NT2/D1 (cell line): ENCODE data around the gene FCMR.

ENCODE experiments used
- DNase-seq: peaks from one replicate; pipeline ENCODE4 v3.0.0-alpha.2; 2011; ENCODE audit warnings: low read depth, low spot score
- H3K27me3 ChIP-seq: 2 replicates; pipeline ENCODE4 v1.6.0; 2011; ENCODE audit warnings: mild to moderate bottlenecking; ENCODE audit not compliant: insufficient read length, insufficient read depth
- H3K36me3 ChIP-seq: 2 replicates; pipeline ENCODE4 v1.6.1; 2011; ENCODE audit warnings: mild to moderate bottlenecking, low read length, mixed read lengths; ENCODE audit not compliant: insufficient read depth, insufficient read length
- H3K4me1 ChIP-seq: 2 replicates; pipeline ENCODE4 v1.5.1; 2011; ENCODE audit not compliant: insufficient read depth, insufficient read length
- H3K4me3 ChIP-seq: 2 replicates; pipeline ENCODE4 v1.5.1; 2011; ENCODE audit warnings: low read depth; ENCODE audit not compliant: insufficient read length
- H3K9ac ChIP-seq: 2 replicates; pipeline ENCODE4 v1.6.0; 2011; ENCODE audit warnings: low read depth; ENCODE audit not compliant: insufficient read length
- H3K9me3 ChIP-seq: 2 replicates; pipeline ENCODE4 v1.5.1; 2011; ENCODE audit warnings: mild to moderate bottlenecking, low read length; ENCODE audit not compliant: insufficient read depth
- SUZ12 ChIP-seq: IDR thresholded peaks from 2 replicates; pipeline ENCODE4 v1.6.1; 2011; ENCODE audit not compliant: insufficient read length, insufficient read depth; ENCODE audit errors: extremely low read depth
- YY1 ChIP-seq: IDR thresholded peaks from 2 replicates; pipeline ENCODE4 v1.6.1; 2011; ENCODE audit not compliant: insufficient read length, insufficient read depth
- ZNF274 ChIP-seq: IDR thresholded peaks from 2 replicates; pipeline ENCODE4 v1.6.1; 2011; ENCODE audit warnings: mild to moderate bottlenecking, low read depth, low read length

Gene FCMR

DNA sequence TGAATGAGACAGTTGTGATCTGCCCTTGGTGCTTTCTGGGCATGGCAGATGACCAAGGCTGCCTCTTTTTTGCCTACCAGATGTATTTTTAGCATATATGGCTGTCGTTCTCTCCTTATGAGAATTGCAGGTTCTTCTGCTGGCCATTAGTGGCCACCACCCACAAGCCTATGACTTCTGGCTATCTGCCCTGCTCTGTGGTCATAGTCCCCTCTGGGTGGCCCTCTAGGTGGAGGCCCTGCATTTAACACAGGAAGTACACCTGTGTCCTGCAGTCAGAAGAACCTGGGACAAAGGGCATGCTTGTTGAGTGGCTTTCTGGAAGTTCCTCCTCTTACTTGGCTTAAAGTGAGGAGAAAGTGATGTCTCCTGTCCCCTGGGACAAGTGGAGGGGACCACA lies 42.0 kb upstream of the FCMR start:
- Histone ChIP-seq H3K9me3 (no peaks in the 10 kb centered on the region), H3K9ac (no peak overlapping the region), H3K4me1 (no peaks in the 10 kb centered on the region), H3K27me3 (no peaks in the 10 kb centered on the region), H3K4me3 (no peak overlapping the region), H3K36me3 (no peaks in the 10 kb centered on the region)
- DNase-seq = no peak
- TF ChIP-seq ZNF274 = no peak
- TF ChIP-seq YY1 = no peak
- TF ChIP-seq SUZ12 = no peak

DNA sequence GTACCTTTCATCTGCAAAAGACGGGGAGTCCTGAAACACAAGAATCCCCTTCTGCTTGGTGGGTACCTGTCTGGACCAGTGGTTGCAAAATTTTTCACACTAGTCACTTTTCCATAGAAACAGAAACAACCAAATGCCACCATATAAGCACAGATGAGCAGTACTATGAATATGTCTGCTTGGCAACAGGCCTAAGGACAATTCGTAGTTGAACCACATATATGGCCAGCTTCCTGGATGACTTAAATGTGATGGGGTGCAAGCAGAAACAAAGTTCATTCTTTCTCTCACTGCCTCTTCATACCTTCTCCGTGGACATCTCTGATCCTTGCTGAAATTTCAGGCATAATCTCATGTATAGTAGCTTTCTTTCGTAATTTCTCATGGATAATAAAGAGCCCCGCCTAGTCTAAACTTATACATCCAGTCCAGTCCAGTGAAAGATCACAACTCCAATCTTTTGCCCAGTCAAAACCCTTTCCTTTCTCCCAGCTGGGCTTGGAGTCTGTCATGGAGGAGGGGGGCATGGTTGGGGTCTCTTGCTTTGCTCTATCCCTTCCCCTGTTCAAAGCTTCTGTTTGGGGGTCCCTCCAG lies 41.5 kb upstream of the FCMR start:
- DNase-seq = no peak
- H3K4me3 ChIP-seq = no peak overlapping the region
- no peak overlapping the region for H3K9ac ChIP-seq
- no peaks in the 10 kb centered on the region for H3K9me3 ChIP-seq
- no peaks in the 10 kb centered on the region for H3K27me3 ChIP-seq
- TF ChIP-seq ZNF274 (no peak), SUZ12 (no peak), YY1 (no peak)
- H3K36me3 ChIP-seq = no peaks in the 10 kb centered on the region
- no peaks in the 10 kb centered on the region for H3K4me1 ChIP-seq

DNA sequence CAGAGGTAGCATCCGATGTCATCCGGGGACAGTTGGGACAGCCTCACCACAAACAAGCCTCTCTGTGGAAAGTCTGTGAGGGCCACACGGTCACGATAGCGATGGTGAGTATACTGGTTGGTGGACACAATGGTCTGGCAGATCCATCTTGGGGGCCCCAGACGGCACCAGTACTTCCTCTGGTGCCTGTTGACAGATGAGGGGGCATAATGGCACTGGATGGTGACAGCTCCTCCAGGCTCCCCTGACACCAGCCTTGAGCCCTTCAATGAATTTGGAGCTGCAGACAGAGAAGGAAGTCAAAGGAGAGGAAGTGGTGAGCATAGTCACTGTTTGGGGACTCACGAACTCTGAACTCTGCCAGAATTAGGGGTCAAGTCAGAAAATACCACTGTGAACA lies 40.5 kb upstream of the FCMR start:
- TF ChIP-seq SUZ12 = no peak
- TF ChIP-seq ZNF274 = no peak
- no peak for TF ChIP-seq YY1
- Histone ChIP-seq H3K4me3 (no peak overlapping the region), H3K9me3 (no peaks in the 10 kb centered on the region), H3K4me1 (no peaks in the 10 kb centered on the region), H3K9ac (no peak overlapping the region), H3K27me3 (no peaks in the 10 kb centered on the region), H3K36me3 (no peaks in the 10 kb centered on the region)
- no peak for DNase-seq

DNA sequence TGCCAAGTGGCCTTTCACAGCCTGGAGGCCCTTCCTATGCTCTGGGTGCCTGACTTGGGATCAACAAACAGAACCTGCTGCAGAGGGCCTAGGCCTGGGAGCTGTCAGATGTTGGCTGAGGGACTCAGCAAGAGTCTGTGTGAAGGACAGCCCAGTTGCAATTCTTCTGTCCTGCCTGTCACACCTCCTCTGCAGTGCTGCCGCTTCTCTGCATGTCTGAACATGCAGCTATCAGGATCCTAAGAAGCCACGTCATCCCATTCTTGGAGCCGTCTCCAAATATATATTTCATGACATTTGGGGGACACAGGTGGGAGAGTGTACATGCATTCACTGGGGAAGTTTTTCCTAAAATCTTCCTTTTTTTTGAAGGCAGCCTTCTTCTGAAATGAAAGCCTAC lies 39.9 kb upstream of the FCMR start:
- H3K4me3 ChIP-seq = no peak overlapping the region
- no peaks in the 10 kb centered on the region for H3K36me3 ChIP-seq
- no peaks in the 10 kb centered on the region for H3K4me1 ChIP-seq
- peaks cover under 1% of the 10 kb centered on the region for H3K27me3 ChIP-seq
- H3K9me3 ChIP-seq = no peaks in the 10 kb centered on the region
- no peak overlapping the region for H3K9ac ChIP-seq
- TF ChIP-seq SUZ12 (no peak), YY1 (no peak), ZNF274 (no peak)
- DNase-seq = no peak

DNA sequence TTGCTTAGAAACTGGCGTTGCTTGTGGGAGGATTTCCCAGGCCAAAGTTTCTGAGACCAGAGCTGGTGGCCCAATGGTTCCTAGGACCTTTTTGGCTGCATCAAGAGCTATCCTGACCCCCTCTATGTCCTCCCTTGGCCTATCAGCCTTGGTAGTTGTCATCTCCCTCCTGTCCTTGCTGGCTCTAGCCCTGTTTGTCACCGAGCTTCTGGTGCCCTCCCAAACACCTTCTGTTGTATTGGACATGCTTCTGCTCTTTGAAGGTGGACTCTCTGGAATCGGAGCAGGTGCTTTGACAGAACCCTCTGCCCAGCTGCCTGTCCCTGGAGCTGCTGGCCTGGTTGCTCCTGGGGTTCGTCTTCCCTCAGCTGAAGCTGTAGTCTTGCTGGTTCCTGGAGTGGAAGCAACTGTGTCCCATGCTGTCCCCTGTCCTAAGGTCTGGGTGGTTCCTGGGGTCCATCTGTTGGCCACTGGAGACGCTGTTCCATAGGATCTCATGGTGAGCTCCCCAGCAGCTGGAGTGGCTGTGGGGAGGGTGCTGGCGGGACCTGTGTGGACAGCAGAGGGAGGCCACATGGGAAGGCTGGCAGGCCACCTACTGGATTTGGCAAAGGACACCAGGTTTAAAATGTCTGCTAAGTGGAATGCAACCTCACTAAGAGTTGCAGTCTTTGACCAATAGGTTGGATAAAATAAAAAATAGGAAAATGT lies 39.1 kb upstream of the FCMR start:
- Histone ChIP-seq H3K4me1 (no peaks in the 10 kb centered on the region), H3K4me3 (no peak overlapping the region), H3K9ac (no peak overlapping the region), H3K27me3 (peaks cover 4% of the 10 kb centered on the region), H3K9me3 (no peaks in the 10 kb centered on the region), H3K36me3 (no peaks in the 10 kb centered on the region)
- TF ChIP-seq ZNF274 (no peak), YY1 (no peak), SUZ12 (no peak)
- no peak for DNase-seq

DNA sequence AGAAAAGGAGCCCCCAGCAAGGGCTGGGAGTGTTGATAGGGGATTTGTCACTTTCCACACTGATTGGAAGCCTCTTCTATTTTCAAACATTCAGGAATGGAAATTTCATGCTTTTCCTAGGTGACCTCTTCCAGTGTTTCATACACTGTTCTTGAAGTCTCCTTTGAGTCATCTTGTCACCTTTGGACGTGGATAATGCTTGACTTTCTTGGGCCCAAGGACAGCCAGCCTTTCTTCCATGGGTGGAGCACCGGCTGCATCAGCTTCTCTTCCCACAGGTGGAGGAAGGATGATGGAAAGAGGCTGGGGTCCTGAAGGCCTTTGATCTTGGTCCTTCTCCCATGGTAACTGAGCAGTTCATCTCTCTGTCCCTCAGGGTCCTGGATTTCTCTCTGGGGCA lies 36.4 kb upstream of the FCMR start:
- no peak overlapping the region for H3K4me3 ChIP-seq
- peaks cover 4% of the 10 kb centered on the region for H3K27me3 ChIP-seq
- H3K36me3 ChIP-seq = no peaks in the 10 kb centered on the region
- no peak for DNase-seq
- no peak for TF ChIP-seq YY1
- no peak for TF ChIP-seq SUZ12
- TF ChIP-seq ZNF274 = no peak
- H3K4me1 ChIP-seq = no peaks in the 10 kb centered on the region
- H3K9me3 ChIP-seq = no peaks in the 10 kb centered on the region
- H3K9ac ChIP-seq = no peak overlapping the region

DNA sequence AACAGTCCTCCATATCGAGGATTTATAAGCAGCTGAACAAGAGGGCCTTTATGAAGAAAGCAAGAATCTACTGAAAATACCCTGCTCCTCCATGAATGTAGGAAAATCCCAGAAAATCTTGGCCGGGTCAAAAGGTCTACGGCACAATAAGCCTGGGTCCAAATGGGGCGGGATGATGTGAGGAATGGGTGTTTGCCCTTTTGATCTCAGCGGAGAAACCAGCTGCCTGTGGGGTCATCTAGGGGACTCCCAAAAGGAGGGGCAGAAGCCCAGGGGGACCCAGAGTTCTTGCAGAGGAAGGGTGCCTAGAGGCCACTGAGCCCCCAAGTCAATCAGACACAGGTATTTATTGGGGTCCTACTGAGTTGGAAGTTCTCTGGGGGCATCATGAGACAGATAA lies 35.9 kb upstream of the FCMR start:
- Histone ChIP-seq H3K27me3 (peaks cover 4% of the 10 kb centered on the region), H3K9me3 (no peaks in the 10 kb centered on the region), H3K9ac (no peak overlapping the region), H3K4me1 (no peaks in the 10 kb centered on the region), H3K36me3 (no peaks in the 10 kb centered on the region), H3K4me3 (no peak overlapping the region)
- no peak for DNase-seq
- TF ChIP-seq ZNF274 (no peak), YY1 (no peak), SUZ12 (no peak)
